ENCODE data around the gene WDR5B. TPM values are rescaled to one million over a fixed set of nuclear protein-coding genes. Genes with fewer than 3 reads are reported as not detected.
A peak's percentile ranks its signal among the peaks of the same experiment; 100 is the strongest.

Gene WDR5B
- total RNA-seq, 1 donor from 2014 or later = 1.8 TPM

GRCh38 chr3:122397201-122397600 is 18.7 kb downstream of the WDR5B start:
- intact Hi-C loops (cut with DNase I) = no loop called here
- Histone ChIP-seq H3K27ac (no peak overlapping the region), H3K9me3 (no peaks in the 10 kb centered on the region), H3K4me1 (peaks cover 0 to 2% of the 10 kb centered on the region in 2 donors), H3K4me3 (no peak overlapping the region), H3K27me3 (no peaks in the 10 kb centered on the region), H3K36me3 (no peaks in the 10 kb centered on the region)
- no peak for TF ChIP-seq CTCF (IDR thresholded peaks at IDR 0.05)
- no peak for DNase-seq (ENCODE audit: low spot score in 2 of 2)

DNA sequence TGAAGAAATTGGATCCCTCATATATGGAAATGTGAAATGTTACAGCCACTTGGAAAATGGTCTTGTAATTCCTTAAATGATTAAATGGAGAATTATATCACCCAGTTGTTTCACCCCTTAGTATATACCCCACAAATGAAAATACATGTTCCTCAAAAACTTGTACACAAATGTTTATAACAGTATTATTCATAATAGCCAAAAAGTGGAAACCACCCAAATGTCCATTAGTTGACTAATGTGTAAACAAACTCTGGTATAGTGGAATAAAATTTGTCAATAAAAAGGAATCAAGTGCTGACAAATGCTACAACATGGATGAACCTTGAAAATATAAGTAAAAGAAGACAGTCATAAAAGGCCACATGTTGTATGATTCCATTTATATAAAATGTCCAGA is 19.4 kb downstream of the WDR5B start:
- DNase-seq (ENCODE audit: low spot score in 2 of 2) = no peak
- H3K27me3 ChIP-seq = no peaks in the 10 kb centered on the region
- no peak overlapping the region for H3K4me3 ChIP-seq
- no peaks in the 10 kb centered on the region for H3K36me3 ChIP-seq
- intact Hi-C loops (cut with DNase I) = no loop called here
- H3K27ac ChIP-seq = no peak overlapping the region
- H3K9me3 ChIP-seq = no peaks in the 10 kb centered on the region
- H3K4me1 ChIP-seq = peaks cover 0 to 2% of the 10 kb centered on the region in 2 donors
- TF ChIP-seq CTCF (IDR thresholded peaks at IDR 0.05) = no peak

DNA sequence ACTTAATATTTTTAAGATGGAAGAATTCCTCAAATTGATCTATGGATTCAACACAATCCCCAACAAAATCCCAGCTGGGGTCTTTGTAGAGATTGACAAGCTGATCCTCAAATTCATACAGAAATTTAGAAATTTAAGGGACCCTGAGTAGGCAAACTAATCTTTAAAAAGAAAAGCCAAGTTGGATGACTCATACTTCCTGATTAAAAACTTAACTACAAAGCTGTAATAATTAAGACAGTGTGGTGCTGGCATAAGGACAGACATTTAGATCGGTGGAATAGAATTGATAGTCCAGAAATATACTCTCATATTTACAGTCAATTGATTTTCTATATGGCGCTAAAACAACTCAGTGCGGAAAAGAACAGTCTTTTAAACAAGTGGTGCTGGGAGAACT is 20.3 kb downstream of the WDR5B start:
- intact Hi-C loops (cut with DNase I) = no loop called here
- Histone ChIP-seq H3K27me3 (no peaks in the 10 kb centered on the region), H3K4me3 (no peak overlapping the region), H3K27ac (no peak overlapping the region), H3K9me3 (no peaks in the 10 kb centered on the region), H3K4me1 (peaks cover 0 to 2% of the 10 kb centered on the region in 2 donors), H3K36me3 (no peaks in the 10 kb centered on the region)
- no peak for TF ChIP-seq CTCF (IDR thresholded peaks at IDR 0.05)
- DNase-seq (ENCODE audit: low spot score in 2 of 2) = no peak

DNA sequence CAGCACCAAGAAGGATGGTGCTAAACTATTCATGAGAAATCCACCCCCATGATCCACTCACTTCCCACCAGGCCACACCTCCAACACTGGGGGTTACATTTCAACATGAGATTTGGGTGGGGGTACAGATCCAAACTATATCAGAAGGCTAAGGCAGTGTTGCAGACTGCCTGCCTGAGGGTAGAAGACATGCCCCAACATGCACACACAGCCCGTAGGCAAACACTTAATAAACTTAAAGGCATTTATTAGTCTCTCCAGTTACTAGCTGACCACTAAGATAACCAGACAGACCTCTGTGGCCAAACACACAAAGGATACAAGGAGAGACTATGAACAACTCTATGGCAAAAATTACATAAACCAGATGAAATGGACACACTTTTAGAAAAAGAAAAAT is 21.7 kb downstream of the WDR5B start:
- Histone ChIP-seq H3K4me3 (no peak overlapping the region), H3K4me1 (peaks cover 0 to 2% of the 10 kb centered on the region in 2 donors), H3K36me3 (no peaks in the 10 kb centered on the region), H3K27ac (no peak overlapping the region), H3K9me3 (no peaks in the 10 kb centered on the region), H3K27me3 (no peaks in the 10 kb centered on the region)
- DNase-seq (ENCODE audit: low spot score in 2 of 2) = no peak
- intact Hi-C loops (cut with DNase I) = no loop called here
- TF ChIP-seq CTCF (IDR thresholded peaks at IDR 0.05) = no peak

DNA sequence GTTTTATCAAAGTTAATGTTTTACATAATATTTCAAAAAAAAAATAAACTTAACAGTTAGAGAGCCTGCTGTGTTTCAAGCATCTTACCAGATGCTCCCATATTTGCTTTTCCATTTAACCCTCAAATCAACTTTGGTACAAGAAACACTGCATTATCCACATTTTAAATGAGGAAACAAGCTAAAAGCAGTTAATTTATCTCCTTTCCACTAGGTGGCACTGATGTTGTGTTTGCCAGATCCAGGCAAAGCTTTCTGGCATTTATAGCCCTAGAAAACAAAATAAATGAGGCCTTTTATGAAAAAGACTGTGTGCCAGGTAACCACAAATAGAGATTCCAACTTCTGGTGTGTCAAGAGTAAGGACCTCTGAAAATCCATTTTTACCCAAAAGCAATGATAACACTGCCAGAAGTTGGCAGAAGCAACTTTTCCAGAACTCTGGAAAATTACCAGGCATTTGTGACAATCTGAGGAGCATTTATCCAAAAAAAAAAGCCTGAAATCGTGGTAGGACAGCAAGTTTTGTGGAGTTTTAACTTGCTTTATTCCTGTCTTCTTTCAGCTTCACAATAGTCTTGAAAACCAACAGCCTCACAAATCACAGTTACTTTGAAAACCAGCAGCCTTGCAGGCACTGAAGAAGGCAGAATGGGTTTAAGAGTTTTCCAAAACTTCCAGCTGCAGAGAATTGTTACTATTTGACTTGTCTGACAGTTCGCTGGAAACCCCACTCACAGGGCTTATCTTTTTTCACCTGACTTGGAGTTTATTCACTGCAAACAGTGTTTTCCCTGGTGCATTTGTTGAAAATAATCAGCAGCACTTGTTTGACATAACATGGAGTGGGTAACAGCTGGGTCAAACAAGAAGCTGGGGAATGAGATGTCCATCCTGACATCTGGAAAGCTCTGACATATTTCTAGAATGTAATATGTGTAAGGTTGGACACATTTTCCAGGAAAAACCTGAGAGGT is 22.7 kb downstream of the WDR5B start:
- no peaks in the 10 kb centered on the region for H3K36me3 ChIP-seq
- no peak for DNase-seq (ENCODE audit: low spot score in 2 of 2)
- H3K4me1 ChIP-seq = peaks cover 0 to 2% of the 10 kb centered on the region in 2 donors
- no peaks in the 10 kb centered on the region for H3K9me3 ChIP-seq
- peak overlapping the region in 1 of 2 donors; percentile 23 for H3K27ac ChIP-seq
- intact Hi-C loops (cut with DNase I) = loop anchor here (2.0 kb wide), 1 partner anchor 286 kb away; no protein-coding TSS in a partner anchor
- H3K27me3 ChIP-seq = no peaks in the 10 kb centered on the region
- no peak overlapping the region for H3K4me3 ChIP-seq
- TF ChIP-seq CTCF (IDR thresholded peaks at IDR 0.05) = peak; percentile 33 to 76 (median 65)
